Panc1 (cell line): ENCODE results near the gene PAXIP1.

ENCODE experiments used
- POLR2AphosphoS5 ChIP-seq: IDR thresholded peaks from 2 replicates; pipeline ENCODE4 v1.6.1; 2012; ENCODE audit warnings: mild to moderate bottlenecking, low read depth, low read length, moderate library complexity
- TCF7L2 ChIP-seq: IDR thresholded peaks from 2 replicates; pipeline ENCODE4 v1.6.1; 2011; ENCODE audit warnings: mild to moderate bottlenecking, low read depth, low read length, inconsistent platforms
- TF ChIP-seq, protein P1 (sequence below): fragments of 450-650 bp; IDR thresholded peaks from 2 replicates; pipeline ENCODE4 v1.5.1; 2017; ENCODE audit warnings: mild to moderate bottlenecking
- TF ChIP-seq, protein P2 (sequence below), 2 experiments: IDR thresholded peaks; 2 replicates each; pipeline ENCODE4 v1.6.1; 2011 to 2012; ENCODE audit warnings: low read depth in 2 of 2, control low read depth in 1 of 2, low read length in 1 of 2, mild to moderate bottlenecking in 1 of 2, moderate library complexity in 1 of 2; ENCODE audit not compliant: insufficient read depth in 1 of 2

DNA sequence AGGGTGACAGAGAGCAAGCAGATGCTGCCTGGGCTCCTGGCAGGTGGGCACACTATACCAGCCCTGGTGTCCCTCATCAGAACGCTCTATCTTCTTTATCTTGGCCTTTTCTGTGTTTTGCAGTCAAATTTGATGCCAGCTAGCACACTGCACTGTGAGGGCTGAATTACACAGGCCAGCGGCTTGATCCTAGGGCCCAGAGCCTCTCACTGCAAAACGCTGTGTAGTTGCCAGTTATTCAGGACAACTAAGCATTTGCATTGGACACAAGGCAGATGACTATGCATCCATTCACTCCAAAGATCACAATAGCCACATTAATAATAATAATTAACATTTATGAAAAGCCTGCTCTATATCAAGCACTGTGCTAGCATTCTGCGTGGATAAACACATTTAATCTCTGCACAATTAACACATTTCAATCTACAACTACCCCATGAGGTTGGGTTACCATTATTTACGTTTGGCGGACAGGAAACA, 100.3 kb downstream of the PAXIP1 start:
- TF ChIP-seq, protein P1, sequence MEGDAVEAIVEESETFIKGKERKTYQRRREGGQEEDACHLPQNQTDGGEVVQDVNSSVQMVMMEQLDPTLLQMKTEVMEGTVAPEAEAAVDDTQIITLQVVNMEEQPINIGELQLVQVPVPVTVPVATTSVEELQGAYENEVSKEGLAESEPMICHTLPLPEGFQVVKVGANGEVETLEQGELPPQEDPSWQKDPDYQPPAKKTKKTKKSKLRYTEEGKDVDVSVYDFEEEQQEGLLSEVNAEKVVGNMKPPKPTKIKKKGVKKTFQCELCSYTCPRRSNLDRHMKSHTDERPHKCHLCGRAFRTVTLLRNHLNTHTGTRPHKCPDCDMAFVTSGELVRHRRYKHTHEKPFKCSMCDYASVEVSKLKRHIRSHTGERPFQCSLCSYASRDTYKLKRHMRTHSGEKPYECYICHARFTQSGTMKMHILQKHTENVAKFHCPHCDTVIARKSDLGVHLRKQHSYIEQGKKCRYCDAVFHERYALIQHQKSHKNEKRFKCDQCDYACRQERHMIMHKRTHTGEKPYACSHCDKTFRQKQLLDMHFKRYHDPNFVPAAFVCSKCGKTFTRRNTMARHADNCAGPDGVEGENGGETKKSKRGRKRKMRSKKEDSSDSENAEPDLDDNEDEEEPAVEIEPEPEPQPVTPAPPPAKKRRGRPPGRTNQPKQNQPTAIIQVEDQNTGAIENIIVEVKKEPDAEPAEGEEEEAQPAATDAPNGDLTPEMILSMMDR: no peak
- TF ChIP-seq POLR2AphosphoS5 (no peak), TCF7L2 (no peak)
- TF ChIP-seq, protein P2, sequence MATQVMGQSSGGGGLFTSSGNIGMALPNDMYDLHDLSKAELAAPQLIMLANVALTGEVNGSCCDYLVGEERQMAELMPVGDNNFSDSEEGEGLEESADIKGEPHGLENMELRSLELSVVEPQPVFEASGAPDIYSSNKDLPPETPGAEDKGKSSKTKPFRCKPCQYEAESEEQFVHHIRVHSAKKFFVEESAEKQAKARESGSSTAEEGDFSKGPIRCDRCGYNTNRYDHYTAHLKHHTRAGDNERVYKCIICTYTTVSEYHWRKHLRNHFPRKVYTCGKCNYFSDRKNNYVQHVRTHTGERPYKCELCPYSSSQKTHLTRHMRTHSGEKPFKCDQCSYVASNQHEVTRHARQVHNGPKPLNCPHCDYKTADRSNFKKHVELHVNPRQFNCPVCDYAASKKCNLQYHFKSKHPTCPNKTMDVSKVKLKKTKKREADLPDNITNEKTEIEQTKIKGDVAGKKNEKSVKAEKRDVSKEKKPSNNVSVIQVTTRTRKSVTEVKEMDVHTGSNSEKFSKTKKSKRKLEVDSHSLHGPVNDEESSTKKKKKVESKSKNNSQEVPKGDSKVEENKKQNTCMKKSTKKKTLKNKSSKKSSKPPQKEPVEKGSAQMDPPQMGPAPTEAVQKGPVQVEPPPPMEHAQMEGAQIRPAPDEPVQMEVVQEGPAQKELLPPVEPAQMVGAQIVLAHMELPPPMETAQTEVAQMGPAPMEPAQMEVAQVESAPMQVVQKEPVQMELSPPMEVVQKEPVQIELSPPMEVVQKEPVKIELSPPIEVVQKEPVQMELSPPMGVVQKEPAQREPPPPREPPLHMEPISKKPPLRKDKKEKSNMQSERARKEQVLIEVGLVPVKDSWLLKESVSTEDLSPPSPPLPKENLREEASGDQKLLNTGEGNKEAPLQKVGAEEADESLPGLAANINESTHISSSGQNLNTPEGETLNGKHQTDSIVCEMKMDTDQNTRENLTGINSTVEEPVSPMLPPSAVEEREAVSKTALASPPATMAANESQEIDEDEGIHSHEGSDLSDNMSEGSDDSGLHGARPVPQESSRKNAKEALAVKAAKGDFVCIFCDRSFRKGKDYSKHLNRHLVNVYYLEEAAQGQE (IDR thresholded peaks at IDR 0.05; ENCODE audit: insufficient read depth in 1 of 2, low read depth in 2 of 2, low read length in 1 of 2): no peak
